Measurements from ENCODE around the gene COL6A1. TPM values are rescaled to one million over a fixed set of nuclear protein-coding genes. Genes with fewer than 3 reads are reported as not detected.

The COL6A1 gene
- polyA plus RNA-seq, 1 donor from 2014 or later, result 29.4 TPM

GRCh38 chr21:45970674-45971615 lies 10.6 kb upstream of the COL6A1 start:
- no peak overlapping the region for H3K4me2 ChIP-seq (ENCODE audit: low read length)
- no peaks in the 10 kb centered on the region for H3K36me3 ChIP-seq (ENCODE audit: insufficient read depth, low read length)
- H3K79me2 ChIP-seq (replicated peaks; ENCODE audit: insufficient read depth, low read length), result no peaks in the 10 kb centered on the region
- TF ChIP-seq MXI1 (conservative IDR thresholded peaks at IDR 0.05; ENCODE audit: poor library complexity, severe bottlenecking), result no peak
- no peak for TF ChIP-seq REST (IDR thresholded peaks at IDR 0.05; ENCODE audit: borderline replicate concordance)
- TF ChIP-seq POLR2AphosphoS5 (IDR thresholded peaks at IDR 0.05), result no peak
- TF ChIP-seq RAD21 (conservative IDR thresholded peaks at IDR 0.05), result peak; percentile 56
- TF ChIP-seq EZH2 (IDR thresholded peaks at IDR 0.05; ENCODE audit: borderline replicate concordance, insufficient read depth, low read length, poor library complexity, severe bottlenecking), result no peak
- TF ChIP-seq, protein P1, sequence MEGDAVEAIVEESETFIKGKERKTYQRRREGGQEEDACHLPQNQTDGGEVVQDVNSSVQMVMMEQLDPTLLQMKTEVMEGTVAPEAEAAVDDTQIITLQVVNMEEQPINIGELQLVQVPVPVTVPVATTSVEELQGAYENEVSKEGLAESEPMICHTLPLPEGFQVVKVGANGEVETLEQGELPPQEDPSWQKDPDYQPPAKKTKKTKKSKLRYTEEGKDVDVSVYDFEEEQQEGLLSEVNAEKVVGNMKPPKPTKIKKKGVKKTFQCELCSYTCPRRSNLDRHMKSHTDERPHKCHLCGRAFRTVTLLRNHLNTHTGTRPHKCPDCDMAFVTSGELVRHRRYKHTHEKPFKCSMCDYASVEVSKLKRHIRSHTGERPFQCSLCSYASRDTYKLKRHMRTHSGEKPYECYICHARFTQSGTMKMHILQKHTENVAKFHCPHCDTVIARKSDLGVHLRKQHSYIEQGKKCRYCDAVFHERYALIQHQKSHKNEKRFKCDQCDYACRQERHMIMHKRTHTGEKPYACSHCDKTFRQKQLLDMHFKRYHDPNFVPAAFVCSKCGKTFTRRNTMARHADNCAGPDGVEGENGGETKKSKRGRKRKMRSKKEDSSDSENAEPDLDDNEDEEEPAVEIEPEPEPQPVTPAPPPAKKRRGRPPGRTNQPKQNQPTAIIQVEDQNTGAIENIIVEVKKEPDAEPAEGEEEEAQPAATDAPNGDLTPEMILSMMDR (IDR thresholded peaks at IDR 0.05; ENCODE audit: poor library complexity, severe bottlenecking), result peak; percentile 59
- TF ChIP-seq EP300 (conservative IDR thresholded peaks at IDR 0.05; ENCODE audit: poor library complexity, severe bottlenecking), result no peak
- peak; percentile 45 for TF ChIP-seq SMC3 (conservative IDR thresholded peaks at IDR 0.05; ENCODE audit: poor library complexity)
- TF ChIP-seq TAF1 (IDR thresholded peaks at IDR 0.05; ENCODE audit: low read depth), result no peak
- H3K9ac ChIP-seq (ENCODE audit: low read length), result no peak overlapping the region
- peaks cover 36% of the 10 kb centered on the region for H3K27me3 ChIP-seq (ENCODE audit: insufficient read depth, low read depth, low read length)
- no peaks in the 10 kb centered on the region for H3F3A ChIP-seq (ENCODE audit: insufficient read depth, low read length, poor library complexity, severe bottlenecking)
- H3K9me2 ChIP-seq (ENCODE audit: insufficient read depth, low read length), result no peaks in the 10 kb centered on the region
- H3K4me3 ChIP-seq (ENCODE audit: low read length), result no peak overlapping the region
- no peak overlapping the region for H3K27ac ChIP-seq (ENCODE audit: low read length)
- H2AFZ ChIP-seq (ENCODE audit: low read depth, low read length), result no peak overlapping the region
- no peaks in the 10 kb centered on the region for H4K20me1 ChIP-seq (ENCODE audit: insufficient read depth)
- H3K9me3 ChIP-seq (ENCODE audit: low read length), result no peaks in the 10 kb centered on the region

GRCh38 chr21:45971616-45972352 lies 9.8 kb upstream of the COL6A1 start:
- H2AFZ ChIP-seq (ENCODE audit: low read depth, low read length), result no peak overlapping the region
- no peaks in the 10 kb centered on the region for H3K79me2 ChIP-seq (replicated peaks; ENCODE audit: insufficient read depth, low read length)
- no peak overlapping the region for H3K4me3 ChIP-seq (ENCODE audit: low read length)
- no peaks in the 10 kb centered on the region for H3K36me3 ChIP-seq (ENCODE audit: insufficient read depth, low read length)
- no peak for TF ChIP-seq MXI1 (conservative IDR thresholded peaks at IDR 0.05; ENCODE audit: poor library complexity, severe bottlenecking)
- no peak for TF ChIP-seq POLR2AphosphoS5 (IDR thresholded peaks at IDR 0.05)
- no peak for TF ChIP-seq REST (IDR thresholded peaks at IDR 0.05; ENCODE audit: borderline replicate concordance)
- no peak for TF ChIP-seq TAF1 (IDR thresholded peaks at IDR 0.05; ENCODE audit: low read depth)
- TF ChIP-seq SMC3 (conservative IDR thresholded peaks at IDR 0.05; ENCODE audit: poor library complexity), result no peak
- TF ChIP-seq EZH2 (IDR thresholded peaks at IDR 0.05; ENCODE audit: borderline replicate concordance, insufficient read depth, low read length, poor library complexity, severe bottlenecking), result no peak
- no peak for TF ChIP-seq EP300 (conservative IDR thresholded peaks at IDR 0.05; ENCODE audit: poor library complexity, severe bottlenecking)
- TF ChIP-seq, protein P1 (IDR thresholded peaks at IDR 0.05; ENCODE audit: poor library complexity, severe bottlenecking), result no peak
- TF ChIP-seq RAD21 (conservative IDR thresholded peaks at IDR 0.05), result no peak
- no peaks in the 10 kb centered on the region for H3K9me2 ChIP-seq (ENCODE audit: insufficient read depth, low read length)
- H4K20me1 ChIP-seq (ENCODE audit: insufficient read depth), result no peaks in the 10 kb centered on the region
- no peak overlapping the region for H3K4me2 ChIP-seq (ENCODE audit: low read length)
- no peak overlapping the region for H3K27ac ChIP-seq (ENCODE audit: low read length)
- peaks cover 38% of the 10 kb centered on the region for H3K27me3 ChIP-seq (ENCODE audit: insufficient read depth, low read depth, low read length)
- no peak overlapping the region for H3K9ac ChIP-seq (ENCODE audit: low read length)
- no peaks in the 10 kb centered on the region for H3K9me3 ChIP-seq (ENCODE audit: low read length)
- H3F3A ChIP-seq (ENCODE audit: insufficient read depth, low read length, poor library complexity, severe bottlenecking), result no peaks in the 10 kb centered on the region

Data from neural cell (in vitro differentiated cells).